ENCODE results near the gene MGAT4D.

DNA sequence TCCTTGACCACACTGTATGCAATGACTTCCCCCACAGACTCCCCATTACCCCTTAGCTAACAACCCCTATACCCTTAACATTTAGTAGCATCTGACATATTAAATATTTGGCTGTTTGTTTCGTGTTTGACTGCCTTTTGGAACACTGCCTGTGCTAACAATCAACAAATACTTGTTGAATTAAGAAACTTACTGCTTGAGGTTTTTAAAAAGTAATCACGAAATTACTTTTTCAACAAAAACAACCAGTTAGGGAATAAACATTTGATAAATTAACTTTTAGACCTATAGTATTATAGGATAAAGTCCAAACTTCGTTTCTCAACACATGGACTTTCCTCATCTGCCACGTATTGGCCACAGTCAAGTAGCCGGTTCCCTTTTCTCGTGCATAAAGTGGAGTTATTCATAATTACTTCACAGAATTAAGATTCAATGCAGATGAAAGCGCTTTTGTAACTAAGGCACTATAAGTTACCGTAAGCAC is 25.3 kb upstream of the MGAT4D start:
- no peak for TF ChIP-seq ZNF565 (CRISPR knock-in tag; conservative IDR thresholded peaks at IDR 0.05; ENCODE audit: low read depth)
- TF ChIP-seq, protein P1, sequence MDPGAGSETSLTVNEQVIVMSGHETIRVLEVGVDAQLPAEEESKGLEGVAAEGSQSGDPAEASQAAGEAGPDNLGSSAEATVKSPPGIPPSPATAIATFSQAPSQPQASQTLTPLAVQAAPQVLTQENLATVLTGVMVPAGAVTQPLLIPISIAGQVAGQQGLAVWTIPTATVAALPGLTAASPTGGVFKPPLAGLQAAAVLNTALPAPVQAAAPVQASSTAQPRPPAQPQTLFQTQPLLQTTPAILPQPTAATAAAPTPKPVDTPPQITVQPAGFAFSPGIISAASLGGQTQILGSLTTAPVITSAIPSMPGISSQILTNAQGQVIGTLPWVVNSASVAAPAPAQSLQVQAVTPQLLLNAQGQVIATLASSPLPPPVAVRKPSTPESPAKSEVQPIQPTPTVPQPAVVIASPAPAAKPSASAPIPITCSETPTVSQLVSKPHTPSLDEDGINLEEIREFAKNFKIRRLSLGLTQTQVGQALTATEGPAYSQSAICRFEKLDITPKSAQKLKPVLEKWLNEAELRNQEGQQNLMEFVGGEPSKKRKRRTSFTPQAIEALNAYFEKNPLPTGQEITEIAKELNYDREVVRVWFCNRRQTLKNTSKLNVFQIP (CRISPR knock-in tag; IDR thresholded peaks at IDR 0.05; ENCODE audit: borderline replicate concordance, low read depth): no peak
- TF ChIP-seq, protein P2, sequence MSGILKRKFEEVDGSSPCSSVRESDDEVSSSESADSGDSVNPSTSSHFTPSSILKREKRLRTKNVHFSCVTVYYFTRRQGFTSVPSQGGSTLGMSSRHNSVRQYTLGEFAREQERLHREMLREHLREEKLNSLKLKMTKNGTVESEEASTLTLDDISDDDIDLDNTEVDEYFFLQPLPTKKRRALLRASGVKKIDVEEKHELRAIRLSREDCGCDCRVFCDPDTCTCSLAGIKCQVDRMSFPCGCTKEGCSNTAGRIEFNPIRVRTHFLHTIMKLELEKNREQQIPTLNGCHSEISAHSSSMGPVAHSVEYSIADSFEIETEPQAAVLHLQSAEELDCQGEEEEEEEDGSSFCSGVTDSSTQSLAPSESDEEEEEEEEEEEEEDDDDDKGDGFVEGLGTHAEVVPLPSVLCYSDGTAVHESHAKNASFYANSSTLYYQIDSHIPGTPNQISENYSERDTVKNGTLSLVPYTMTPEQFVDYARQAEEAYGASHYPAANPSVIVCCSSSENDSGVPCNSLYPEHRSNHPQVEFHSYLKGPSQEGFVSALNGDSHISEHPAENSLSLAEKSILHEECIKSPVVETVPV (CRISPR knock-in tag; IDR thresholded peaks at IDR 0.05): no peak
- TF ChIP-seq PPARA (CRISPR knock-in tag; IDR thresholded peaks at IDR 0.05; ENCODE audit: borderline replicate concordance): no peak
